GM18519 (cell line): Measurements from ENCODE around the gene EFEMP2.
"Not testable (repeated sequence)": the region's sequence is repeated elsewhere in the genome, so short reads cannot be mapped to it uniquely, and the experiment has no call there.

ENCODE experiments used
- ATAC-seq: cut with Tn5 transposase; IDR thresholded peaks from one replicate; pipeline ENCODE4 v1.9.1; 2021; ENCODE audit warnings: mild to moderate bottlenecking, moderate library complexity; ENCODE audit not compliant: unreplicated experiment, low FRiP score

The EFEMP2 gene

DNA sequence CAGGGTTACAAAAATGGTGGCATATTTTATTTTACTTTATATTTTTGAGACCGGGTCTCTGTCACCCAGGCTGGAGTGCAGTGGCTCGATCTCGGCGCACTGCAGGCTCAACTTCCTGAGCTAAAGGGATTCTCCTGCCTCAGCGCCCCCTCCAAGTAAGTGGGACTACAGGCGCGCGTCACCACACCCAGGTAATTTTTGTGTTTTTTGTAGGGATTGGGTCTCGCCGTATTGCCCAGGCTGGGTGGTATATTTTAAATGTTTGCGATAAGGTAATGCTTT, 28.2 kb upstream of the EFEMP2 start:
- no peak for ATAC-seq

DNA sequence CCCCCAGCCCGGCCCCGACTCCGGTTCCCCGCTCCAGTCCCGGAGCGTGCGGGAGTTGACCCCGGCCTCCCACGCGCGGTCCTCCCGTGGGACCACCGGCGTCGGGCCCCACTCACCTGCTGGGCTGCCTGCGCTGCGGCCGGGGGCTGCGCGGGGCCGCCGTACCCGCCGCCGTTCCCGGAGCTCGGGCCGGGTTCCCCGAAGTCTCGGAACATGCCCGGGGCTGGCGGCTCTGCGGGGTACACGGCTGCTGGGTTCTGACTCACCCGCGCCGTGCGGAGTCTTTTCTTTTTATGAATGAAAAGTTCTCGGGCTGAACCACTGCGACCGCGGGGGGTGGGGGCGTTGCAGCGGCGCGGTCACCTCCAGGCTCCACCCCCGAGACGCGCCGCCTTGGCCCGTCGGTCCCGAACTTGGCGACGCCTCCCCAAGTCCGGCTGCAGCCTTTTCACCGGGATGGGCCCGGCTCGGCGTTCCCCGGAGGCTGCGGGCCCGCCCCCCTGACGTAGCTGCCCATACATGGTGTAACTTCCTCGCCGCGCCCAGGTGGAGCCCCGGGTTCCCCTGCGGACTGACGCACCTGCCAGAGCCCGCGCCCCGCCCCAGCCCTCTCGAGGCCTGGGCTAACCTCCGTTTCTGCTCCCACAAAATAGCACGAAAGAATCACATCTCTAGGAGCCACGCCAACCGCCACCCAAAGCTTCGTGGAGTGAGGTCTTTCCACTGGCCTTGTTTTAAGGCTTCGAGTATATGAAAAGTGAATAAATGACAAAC, 27.7 kb upstream of the EFEMP2 start, which contains the start of gene FOSL1:
FOSL1 (minus strand) TSS at position 264 of the 774 bp plus-strand sequence; CDS start at position 215, 49 bp downstream.
- peak; percentile 46 for ATAC-seq

DNA sequence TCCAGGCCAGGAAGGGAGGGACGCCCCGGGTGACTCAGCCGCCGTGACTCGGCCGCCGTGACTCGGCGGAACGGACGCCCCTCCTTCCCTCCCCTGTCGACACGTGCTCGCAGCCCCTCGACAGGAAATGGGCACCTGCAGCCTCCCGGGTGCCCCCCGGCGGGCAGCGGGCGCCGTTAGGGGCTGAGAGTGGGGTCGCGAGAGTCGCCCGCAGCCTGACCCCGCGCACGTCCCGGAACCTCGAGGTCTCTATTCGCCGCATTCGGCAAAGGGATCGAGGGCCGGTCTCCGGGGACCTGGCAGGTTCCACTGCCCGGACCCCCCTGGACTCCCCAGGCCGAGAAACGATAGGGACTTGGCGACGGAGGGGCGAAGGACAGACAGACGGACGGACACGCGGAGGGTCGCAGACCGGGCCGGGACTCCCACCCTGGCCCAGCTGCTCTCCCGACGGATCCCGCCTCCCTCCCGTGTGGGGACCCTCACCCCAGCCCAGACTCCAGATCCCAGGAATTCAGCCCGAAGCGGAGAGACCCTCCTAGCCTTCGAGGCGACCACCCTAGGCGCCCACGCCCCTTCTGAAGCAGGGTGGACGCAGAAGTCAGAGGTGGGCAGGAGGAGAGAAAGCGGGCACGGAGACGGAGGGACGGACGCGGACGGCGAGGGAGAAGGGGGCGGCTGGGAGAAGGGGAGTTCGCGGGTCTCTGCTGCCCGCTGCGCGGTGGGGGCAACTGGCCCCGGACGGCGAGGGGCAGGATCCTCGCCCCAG, 26.9 kb upstream of the EFEMP2 start:
- no peak for ATAC-seq

DNA sequence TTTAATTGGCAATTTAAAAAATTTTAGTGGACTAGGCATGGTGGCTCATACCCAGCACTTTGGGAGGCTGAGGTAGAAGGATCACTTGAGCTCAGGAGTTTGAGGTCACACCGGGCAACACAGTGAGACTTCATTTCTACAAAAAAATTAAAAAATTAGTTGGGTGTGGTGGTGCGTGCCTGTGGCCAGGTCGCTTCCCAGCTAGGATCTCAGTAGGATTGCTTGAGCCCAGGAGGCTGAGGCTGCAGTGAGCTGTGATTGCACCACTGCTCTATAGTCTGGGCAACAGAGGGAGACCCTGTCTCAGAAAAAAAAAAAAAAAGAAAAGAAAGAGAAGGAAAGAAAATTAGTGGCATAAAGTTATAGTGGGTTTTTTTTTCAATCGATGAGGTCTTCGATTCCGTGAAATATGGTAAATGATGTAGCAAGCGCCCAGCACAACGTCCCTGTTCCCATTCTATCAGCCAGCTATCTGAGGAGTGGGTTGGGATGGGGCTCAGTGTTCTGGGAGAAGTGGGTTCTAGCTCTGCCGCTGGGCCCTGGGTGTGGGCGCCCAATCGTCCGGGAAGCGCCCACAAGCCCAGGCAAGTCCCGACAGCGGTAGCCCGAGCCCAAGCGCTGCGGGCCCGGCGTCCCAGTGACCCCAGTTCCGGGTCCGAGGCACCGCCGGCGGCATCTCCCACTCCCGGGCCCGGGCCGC, 26.2 kb upstream of the EFEMP2 start:
- no peak for ATAC-seq

DNA sequence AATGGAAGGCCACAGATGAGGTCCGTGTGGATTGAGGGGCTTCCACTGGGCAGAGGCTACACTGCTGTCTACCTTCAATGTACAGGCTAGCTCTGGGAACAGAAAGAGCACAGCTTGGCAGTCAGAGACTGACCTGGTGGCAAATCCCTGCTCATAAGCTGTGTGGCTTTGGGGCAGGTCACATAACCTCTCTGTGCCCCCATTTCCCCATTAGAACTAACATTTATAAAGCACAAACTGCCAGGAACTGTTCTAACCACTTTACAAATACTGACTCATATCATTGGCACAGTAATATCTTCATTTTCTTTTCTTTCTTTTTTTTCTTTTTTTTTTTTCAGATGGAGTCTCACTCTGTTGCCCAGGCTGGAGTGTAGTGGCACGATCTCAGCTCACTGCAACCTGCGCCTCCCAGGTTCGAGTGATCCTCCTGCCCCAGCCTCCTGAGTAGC, 24.4 kb upstream of the EFEMP2 start:
- ATAC-seq = no peak

DNA sequence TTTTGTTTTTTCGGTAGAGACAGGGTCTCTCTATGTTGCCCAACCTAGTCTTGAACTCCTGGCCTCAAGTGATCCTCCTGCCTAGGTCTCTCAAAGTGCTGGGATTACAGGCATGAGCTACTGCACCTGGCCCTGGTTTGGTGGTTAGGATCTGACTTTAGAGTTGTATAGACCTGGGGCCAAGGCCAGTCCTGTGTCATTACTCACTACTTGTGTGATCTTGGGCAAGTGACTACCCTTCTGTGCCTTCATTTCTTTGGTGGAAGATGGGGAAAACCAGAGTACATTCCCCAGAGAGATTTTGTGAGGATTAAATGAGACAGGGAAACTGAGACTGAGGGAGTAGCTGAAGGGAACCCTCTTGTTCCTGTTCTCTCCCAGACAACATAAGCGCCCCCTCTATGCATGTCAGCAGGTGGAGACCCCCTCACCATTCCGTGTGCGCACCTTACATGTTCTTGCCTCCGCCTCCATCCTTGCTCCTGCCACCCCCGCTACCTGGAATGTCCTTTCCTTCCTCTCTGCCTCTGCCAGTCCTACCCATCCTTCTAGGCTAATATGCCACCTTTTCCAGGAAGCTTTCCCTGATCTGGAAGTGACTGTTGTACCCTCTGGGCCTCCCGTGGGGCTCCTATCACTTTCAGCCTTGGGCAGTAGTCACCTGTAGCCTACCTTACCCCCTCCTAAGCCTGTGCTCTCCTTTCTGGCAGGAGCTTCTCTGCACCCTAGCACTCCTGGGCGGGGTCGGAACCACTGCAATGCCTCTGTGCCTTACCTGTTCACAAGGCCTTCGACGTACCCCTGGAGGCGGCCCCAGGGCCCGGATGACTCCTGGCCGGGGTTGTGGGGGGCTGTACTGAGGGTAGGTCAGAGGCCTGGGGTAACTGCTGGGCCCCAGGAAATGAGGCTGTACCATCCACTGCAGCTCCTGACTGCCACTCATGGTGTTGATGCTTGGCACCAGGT, 23.7 kb upstream of the EFEMP2 start:
- ATAC-seq = no peak

DNA sequence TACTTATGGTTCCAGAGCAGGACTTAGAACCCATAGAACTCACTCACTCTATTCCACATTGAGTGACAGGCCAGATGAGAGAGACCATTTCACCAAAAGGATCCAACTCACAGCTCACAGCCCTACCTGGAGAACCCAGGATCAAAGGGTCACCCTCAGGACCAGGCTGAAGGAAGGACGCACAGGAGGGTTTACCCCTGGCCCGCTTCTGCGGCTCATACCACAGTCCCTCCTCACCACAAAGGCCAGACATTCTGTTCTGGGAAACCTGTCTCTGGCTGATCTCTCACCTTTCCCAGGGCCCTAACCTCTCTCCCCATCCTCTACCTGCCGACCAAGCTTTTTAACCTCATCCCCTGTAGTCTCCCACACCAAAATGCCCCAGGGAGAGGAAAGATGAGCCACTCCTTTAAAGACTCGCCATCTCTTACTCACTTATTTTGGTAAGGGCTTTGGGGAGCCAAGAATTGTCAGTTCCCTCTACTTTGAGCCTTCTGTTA, 22.9 kb upstream of the EFEMP2 start:
- no peak for ATAC-seq

DNA sequence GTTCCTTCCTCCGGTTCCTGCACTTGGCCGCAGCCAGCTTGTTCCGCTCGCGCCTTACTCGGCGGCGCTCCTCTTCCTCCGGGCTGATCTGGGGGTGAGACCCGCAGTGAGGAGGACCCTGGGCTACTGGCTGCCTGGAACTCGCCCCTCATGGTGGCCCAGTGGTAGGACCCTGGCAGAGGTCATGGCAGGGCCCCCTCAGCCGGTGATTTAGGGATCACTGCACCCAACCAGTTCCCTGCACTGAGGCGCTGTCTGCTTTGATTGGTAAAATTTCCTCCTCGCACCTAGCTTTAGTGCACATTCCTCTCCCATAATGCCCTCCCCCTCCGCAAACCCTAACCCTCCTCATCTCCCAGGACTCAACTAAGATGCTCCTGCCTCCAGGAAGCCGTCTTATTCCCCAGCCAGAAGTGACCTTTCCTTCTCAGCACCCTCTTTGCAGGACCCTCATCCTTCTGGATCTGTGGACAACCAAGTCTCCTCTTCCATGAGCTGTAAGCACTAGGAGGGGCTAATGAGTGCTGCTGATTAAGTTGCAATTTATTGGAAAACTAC, 21.5 kb upstream of the EFEMP2 start:
- no peak for ATAC-seq

DNA sequence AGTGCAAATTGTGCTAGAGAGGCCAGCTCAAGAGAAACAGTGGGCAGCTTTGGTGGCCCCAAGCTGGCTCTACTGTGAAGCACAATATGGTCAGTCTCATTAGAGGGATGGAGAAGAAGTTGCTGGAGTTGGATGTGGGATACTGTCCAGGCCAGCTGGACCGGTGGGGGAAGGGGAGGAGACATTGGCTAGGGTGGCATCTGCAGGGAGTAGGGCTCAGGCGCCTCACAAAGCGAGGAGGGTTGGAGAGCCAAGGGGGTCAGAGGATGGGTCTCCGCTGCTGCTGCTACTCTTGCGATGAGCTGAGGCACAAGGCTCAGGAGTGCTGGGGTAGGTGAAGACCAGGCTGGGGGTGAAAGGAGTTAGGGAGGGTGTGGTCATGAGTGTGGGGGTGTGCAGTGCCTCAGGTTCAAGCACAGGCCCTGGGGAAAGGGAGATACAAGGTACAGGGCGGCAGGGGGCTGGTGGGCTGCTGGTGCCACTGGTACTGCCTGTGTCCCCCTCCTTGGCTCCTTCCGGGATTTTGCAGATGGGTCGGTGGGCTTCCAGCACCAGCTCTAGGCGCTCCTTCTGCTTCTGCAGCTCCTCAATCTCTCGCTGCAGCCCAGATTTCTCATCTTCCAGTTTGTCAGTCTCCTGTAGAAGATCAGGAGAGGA, 20.2 kb upstream of the EFEMP2 start:
- no peak for ATAC-seq

DNA sequence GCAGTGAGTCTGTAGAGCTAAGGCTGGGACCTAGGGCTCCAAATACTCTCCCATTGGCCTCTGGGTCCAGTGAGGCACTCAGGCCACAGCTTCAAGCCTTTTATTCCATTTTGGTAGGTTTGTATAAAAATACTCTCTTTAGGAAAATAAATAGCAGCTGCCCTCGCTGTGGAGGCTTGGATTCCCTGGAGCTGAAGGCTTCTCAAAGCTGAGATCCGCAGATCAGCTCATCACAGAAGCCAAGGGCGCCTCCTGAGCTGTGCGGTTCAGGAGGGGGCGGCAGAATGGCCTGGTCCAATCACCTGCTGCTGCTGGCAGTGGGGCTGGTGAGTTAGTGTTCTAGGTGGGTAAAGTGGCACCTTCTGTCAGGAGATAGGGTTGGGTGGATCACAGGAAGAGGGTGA, 19.5 kb upstream of the EFEMP2 start:
- not testable (repeated sequence) for ATAC-seq

DNA sequence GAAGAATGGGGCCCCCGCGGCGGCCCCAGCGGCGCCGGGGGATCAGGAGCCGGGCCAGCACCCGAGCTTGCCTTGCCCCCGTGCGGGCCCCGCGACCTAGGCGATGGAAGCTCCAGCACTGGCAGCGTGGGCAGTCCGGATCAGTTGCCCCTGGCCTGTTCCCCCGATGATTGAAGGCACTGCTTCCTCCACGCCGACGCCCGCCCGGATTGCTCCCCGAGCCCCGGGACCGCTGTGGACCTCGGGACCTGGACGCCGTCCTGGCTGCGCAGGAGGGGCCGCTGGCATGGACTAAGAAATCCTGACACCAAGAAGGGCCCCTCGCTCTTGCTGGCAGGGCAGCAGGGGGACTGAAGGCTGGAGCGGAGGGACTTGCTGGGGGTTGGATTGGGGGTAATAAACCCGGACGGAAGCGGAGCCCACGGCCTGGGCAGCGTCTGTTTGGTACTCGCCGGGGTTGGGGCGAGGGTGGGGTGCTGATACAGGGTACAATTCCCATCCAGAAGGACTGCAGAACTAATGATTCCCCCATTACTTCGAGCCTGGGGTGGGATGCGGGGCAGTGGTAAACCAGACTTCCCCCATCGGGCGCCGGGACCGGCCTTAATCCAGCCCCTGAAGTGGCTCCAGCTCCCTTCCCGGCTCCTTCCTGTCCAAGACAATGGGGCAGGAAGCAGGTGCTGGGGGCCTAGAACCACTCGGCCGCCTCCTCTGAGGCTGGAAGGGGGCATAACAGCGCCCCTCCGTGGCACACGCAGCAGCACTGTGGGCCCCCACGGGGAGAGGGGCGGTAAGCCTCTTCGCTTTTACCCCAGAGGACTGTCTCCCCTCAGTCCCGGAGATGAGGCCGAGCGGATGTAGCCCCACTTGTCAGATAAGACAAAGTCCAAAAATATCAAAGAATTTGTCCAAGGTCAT, 18.9 kb upstream of the EFEMP2 start:
- no peak for ATAC-seq

DNA sequence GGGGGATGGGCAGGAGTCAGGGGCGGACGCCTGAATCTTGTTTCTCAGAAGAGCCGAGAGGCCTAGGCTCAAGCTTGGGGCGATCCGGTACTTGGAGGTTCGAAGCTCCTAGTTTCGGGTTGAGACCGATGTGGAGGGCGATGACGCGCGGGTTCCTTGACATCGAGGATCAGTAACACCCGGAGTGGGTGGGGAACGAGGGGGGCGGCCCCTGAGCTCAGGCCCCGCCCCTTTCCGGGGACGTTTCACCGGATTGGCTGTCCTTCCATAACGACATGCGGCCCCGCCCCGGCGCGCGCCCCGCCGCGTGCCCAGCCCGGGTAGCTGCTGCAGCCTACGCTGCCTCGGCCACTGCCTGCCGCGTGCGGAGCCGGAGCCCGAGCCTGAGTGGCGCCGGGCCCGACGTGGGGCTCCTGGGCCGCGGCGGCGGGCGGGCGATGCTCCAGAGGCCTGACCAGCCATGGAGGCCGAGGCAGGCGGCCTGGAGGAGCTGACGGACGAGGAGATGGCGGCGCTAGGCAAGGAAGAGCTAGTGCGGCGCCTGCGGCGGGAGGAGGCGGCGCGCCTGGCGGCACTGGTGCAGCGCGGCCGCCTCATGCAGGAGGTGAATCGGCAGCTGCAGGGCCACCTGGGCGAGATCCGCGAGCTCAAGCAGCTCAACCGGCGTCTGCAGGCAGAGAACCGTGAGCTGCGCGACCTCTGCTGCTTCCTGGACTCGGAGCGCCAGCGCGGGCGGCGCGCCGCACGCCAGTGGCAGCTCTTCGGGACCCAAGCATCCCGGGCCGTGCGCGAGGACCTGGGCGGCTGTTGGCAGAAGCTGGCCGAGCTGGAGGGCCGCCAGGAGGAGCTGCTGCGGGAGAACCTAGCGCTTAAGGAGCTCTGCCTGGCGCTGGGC, 18.0 kb upstream of the EFEMP2 start, which contains the start of gene CCDC85B:
CCDC85B (plus strand) TSS at position 350 of the 895 bp plus-strand sequence; CDS start at position 461, 111 bp downstream.
- ATAC-seq = peak; percentile 47

DNA sequence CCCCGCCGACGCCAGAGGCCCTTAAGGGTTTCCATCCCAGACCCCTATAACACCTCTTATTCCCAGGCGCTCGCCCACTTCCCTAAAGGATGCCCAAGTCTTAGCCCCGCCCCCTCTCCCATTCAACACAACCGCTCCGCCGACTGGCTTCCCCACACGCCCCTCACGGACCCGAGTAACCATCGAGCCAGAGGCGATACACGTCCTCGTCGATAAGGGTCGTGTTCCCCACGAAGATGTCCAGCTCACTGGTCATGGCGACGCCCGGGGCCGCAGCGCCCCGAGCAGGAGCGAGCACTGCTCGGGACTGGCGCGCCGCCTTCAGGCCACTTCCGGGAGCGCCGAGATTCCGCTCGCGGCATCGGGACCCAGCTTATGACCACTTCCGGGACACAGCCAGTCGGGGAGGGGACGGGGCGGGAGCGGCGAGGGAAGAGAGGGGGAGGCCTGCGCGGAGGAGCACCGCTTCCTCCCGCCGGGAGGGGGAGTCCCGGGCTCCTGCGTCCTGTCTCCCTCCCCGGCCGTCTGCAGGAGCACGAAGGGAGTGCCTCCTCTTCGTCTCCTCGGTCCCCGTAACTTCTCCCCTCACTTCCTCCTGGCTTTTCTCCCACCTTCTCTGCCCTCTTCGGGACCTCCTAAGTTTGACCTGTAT, 15.7 kb upstream of the EFEMP2 start, which contains the start of gene FIBP:
FIBP (minus strand) TSS at position 309 of the 652 bp plus-strand sequence; CDS start at position 256, 53 bp downstream.
- ATAC-seq = no peak

DNA sequence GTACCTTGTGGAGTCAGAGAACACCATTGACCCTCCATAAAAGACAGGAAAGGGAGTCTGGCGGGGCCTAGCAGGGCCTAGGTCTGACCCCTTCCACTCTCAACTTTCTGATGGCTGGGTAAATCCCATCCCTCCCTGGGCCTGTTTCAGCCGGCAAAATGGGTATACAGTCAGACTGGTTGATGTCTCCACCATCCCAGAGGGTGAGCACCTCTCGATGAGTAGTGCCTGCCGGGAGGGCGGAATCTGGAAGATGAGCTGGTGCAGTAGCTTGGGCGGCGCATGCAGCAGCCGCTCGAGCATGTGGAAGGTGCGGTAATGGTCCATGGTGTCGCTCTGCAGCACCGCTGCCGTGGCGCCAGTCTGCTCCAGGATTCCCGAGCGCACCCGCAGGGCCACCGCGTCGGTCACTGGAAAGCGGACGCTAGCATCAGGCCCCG, 15.1 kb upstream of the EFEMP2 start:
- no peak for ATAC-seq

DNA sequence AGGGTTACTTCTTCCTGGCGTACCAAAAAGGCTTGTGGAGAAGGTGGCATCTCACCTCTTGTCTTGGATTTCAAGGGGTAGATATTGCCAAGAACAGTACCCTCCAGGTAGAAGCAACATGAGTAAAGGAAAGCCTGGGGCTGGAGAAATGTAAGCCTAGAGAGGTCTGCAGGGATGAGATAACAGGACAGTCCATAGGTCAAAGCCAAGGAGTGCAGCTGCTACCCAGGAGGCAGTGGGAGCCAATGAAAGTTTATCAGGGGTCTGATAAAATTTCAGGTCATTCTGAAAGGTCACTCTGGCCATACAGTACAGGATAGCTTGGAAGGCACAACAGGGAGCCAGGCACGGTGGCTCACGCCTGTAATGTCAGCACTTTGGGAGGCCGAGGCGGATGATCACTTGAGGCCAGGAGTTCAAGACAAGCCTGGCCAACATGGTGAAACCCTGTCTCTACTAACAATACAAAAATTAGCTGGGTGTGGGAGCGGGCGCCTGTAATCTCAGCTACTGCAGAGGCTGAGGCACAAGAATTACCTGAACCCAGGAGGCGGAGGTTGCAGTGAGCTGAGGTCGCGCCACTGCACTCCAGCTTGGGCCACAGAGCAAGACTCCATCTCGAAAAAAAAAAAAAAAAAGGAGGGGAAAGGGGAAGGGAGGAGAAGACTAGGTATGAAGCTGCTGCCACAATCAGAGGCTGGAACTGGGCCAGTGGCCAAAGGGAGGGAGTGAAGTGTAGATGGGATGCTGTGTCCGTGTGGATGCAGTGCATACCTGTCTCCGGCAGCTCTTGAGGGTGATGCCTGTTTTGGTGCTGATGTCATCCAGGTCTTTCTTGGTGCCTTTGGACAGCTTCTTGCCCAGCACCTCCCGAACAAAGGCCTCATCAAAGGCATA, 14.5 kb upstream of the EFEMP2 start:
- ATAC-seq = no peak
